Activated T-helper 1 cell treated with anti-CD3 and anti-CD28 coated beads, Interleukin-2, amount 50 U/mL, for 16 hours (primary cell): ENCODE measurements around the gene CLN6.
"Not testable (repeated sequence)": the region's sequence is repeated elsewhere in the genome, so short reads cannot be mapped to it uniquely, and the experiment has no call there.

Source experiments
- DNase-seq, 2 donors: peaks; one replicate each; pipeline ENCODE4 v3.0.0-alpha.2; 2020; ENCODE audit warnings: low read depth in 1 of 2, low spot score in 1 of 2

Gene CLN6

DNA sequence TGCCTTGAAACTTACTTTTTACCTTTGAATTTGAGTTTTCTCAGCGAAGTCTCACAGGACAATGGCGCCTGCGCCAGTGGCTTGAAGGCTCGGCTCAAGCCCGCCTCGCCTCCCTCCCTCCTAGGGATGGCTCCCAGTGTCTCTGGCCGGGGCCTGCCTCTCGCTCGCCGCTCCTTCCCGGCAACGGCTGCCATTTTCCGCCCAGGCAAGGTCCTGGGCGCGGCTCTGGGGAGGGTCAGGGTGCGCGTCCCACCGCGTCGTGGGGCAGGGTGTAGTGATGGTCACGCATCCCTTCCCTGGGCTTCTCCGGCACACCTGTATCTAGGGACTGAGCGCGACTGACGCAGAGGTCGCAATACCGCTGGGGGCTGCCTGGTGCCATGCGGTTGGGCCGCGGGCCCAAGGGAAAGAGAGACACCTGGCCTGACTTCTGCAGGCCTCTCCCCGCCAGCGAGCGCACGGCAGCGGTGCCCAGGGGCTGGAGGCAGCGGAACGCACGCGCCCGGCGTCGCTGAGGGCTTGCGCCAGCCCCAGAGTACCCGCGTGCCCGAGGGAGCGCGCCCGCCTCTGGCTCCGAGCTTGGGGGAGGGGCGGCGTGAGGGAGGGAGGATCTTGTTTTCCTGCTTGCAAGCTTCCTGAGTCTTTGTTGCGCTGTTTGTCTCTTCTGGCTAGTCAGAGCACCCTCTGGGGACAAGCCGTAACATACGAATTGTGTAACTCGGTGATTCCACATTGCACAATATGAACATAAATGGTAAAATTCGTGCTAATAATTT is 27.3 kb upstream of the CLN6 start:
- peak; percentile 41 to 52 for DNase-seq

GRCh38 chr15:68252925-68253534 is 23.5 kb upstream of the CLN6 start:
- no peak for DNase-seq

DNA sequence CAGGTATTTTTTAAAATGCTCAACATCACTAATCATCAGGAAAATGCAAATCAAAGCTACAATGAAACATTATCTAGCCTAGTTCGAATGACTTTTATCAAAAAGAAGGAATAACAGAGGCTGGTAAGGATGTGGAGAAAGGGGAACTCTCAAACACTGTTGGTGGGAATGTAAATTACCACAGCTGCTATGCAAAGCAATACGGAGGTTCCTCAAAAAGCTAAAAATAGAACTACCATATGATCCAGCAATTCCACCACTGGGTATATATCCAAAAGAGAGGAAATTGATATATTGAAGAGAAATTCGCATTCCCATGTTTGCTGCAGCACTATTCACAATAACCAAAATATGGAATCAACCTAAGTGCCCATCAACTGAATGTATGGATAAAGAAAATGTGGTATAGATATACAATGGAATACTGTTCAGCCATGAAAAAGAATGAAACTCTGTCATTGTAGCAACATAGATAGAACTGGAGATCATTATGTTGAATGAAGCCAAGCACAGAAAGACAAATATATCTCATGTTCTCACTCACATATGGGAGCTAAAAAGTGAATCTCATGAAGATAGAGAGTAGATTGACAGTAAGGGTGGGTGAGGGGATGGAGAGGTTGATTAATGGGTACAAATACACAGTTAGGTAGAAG is 19.7 kb upstream of the CLN6 start:
- no peak for DNase-seq

DNA sequence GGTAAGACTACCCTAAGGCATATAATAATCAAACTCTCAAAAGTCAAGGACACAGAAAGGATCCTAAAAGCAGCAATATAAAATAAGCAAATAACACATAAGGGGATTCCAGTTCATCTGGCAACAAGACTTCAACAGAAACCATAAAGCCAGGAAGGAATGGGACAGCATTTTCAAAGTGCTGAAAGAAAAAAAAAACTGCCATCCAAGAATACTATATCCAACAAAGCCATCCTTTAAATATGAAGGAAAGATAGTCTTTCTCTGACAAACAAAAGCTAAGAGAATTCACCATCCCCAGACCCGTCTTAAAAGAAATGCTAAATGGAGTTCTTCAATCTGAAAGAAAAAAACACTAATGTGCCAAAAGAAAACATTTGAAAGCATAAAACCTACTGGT is 14.7 kb upstream of the CLN6 start:
- no peak for DNase-seq

DNA sequence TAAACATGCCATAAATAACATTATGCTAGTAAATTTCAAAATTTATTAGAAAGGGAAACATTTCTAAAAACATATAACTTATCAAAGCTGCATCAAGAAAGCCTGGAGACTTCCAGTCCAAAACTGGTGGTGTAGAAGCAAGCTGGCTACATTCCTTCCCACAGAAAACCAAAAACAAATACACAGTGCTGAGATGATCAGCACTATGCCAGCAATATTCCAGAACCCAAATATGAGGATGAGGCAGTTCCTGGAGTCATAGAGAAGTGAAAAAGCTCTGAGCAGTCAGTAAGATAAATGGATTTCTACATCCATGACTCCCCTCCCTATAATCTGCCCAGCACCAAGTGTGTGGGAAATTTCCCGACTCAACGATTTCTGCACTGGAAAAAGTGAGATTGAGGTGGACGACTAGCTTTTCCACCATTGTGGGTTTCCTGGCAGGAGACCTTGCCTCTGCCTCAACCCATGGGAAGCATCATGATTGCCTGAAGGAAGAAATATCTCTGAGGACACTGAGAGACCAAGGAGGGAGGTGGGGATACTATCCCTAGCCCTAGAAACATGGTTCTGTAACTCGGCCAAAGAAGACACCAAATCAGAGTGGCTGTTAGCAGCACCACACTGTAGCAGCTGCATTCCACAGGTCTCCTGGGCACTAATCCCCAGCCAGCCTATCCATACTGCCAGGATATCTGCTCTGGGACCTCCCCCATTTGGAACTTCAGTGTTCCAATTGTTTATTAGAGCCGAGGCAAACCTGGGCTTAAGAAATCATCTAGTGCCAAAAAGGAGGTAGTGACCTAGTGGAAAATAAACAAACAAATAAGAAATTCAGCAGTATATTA is 11.8 kb upstream of the CLN6 start:
- no peak for DNase-seq

DNA sequence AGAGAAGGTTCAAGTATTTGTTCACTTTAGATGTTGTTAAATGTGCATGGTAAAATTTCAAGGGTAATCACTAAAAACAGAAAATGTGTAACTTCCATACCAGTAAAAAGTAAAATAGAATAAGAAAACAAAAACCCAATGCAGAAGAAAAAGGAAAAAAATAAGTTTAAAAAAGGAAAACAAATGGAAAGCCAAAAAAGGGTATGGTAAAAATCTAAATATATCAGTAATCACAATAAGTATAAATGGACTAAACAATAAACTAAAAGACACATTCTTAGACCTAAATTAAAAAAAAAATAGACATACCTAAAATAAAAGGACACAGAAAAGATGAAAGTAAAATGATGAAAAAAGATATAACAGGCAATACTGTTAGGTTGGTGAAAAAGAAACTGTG is 9.5 kb upstream of the CLN6 start:
- DNase-seq: no peak

DNA sequence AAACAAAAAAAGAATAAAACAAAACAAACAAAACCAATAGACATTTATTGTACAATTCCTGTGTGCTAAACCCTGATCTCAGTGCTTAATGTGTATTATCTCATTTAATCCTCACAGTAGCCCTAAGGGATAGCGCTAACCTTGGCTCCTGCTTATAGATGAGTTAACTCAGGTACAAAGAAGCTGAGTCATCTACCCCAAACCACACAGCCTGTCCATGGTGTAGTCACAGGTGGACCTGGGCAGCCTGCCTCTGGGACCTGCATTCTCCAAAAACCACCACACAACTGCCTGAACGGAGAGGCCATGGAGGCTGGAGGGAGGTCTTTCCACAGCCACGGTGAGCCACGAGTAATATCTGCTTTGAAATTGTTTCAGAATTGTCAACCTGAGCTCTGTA is 5.5 kb upstream of the CLN6 start:
- DNase-seq: no peak

DNA sequence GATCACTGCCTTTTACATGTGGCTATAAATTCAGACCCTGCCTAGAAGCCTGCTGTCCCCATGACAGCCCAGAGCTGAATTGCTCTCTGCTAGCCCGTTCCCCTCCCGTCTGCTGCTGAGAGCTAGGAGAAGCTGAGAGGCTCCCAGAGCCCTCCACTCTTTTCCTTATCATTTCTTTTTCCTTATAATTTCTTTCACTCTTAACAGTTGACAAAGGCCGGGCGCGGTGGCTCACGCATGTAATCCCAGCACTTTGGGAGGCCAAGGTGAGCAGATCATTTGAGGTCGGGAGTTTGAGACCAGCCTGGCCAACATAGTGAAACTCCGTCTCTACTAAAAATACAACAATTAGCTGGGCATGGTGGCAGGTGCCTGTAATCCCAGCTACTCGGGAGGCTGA is 5.0 kb upstream of the CLN6 start:
- DNase-seq: not testable (repeated sequence)

GRCh38 chr15:68234060-68234459 is 4.5 kb upstream of the CLN6 start:
- no peak for DNase-seq

DNA sequence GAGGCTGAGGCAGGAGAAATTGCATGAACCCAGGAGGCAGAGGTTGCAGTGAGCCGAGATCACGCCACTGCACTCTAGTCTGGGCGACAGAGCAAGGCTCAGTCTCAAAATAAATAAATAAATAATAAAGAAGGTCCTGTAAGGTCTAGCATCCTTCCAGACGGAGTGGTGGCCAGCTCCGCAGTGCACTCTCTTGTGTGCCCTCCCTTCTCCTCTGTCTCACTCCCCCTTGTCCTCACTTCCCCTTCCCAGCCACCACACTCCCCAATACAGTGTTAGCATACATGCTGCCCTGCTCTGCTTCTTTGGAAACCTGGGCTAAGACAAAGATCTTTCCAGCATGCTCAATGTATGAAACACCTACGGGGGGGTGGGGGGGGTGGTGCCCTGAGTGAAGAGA is 3.4 kb upstream of the CLN6 start:
- no peak for DNase-seq

DNA sequence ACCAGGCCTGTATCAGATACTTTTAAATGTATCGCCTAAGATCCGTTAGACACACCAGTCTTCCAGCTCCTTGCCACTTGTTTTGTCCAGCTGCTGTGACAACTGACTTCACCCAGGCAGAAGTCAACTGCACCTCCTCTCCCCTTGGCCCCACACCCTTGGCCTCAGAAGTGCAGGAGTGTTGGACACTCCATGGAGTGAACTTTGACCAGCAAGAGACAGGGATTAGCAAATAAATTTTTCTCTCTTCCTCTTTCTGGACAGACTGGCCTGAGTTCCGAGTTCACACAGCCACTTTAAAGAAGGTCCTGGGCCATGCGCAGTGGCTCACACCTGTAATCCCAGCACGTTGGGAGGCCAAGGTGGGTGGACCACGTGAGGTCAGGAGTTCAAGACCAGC is 2.9 kb upstream of the CLN6 start:
- DNase-seq: no peak

DNA sequence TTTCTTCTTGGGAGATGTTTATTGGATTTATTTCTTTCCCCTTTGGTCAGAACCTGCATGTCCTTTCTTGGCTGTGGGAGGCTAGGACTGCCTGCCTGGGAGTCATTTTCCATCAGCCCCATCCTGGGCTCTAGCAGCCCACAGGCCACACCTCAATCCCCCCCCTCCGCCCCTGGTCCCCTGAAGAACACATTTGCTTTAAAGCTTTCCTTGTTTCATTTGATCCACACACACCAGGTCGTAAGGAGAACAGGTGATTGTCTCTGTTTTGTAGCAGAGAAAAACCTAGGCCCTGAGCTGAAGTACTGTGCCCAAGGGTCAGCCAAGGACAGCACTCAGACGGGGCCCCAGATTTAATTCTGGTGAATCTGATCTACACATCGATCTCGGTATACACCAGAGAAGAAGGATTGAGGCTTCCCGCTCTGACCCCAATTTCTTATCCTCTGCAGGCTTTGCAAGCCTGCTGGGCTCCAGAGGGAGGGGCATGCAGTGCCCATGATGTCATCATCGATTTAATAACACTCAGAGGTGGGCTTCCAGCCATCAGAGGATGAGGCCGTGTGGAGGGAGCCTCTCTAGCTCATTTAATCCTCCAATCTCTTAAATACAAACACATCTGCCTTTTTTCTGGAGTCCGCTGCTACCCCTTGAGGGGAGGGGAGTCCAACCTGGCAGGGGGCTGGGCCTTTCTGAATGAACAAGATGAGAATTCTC is 1.7 kb upstream of the CLN6 start:
- DNase-seq: no peak

DNA sequence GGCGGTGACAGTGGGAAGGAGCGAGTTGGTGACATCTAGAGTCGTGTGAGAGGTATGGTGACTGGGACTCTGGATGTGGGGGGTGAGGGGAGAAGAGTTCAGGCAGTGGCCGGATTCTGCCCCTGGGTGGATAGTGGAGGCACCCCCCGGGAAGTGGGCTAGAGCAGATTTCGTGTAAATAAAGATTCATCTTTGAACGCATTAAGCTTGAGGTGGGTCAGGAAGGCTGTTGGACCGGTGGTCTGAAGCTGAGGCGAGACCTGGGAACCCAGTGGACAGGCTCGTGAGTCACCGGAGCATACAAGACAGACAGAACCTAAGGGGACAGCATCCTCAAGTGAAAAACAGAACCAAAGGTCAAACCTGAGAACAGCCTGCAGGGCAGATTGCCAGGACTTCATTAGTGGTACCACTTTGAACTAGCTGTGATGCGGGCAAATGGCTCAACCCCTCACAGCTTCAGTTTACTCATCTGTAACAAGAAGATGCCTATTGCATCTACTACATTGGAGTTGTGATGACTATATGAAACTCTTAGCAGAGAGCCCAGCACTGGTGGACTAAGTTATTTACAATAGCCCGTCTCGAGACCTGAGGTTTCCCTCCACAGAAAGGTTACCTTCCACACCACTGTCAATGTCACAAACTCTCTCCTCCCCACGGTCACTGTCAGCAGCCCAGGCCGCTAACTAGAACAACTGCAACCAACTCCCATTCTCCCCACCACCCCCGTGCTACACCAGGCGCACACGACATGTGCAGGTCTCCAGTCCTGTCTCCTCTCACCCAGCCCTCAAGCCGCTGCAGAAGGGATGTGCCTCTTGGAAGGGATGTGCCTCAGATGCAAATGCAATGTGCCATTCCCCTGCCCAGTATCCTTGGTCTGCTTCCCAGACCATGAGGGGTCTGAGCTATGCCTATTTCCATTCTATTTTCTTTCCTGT is 901 bp upstream of the CLN6 start:
- DNase-seq: no peak

DNA sequence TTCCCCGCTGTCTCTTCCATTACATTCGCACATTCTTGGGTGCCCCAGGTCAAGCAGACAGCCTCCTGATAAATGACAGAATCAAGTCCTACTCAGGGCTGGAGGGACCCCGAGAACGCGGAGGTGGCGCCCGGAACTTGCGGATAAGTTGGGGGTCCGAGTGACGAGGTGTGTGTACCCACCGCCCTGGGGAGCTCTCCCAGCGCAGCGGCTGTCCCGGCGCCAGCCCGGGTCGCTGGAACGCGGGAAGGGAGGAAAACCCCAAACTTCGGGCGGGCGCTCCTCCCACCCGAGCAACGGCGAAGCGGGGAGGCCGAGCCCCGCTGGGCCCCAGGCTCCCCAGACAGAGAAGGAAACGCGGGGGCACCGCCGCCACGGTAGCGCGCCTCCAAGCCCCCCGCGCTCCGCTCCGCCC is 550 bp downstream of the CLN6 start:
- DNase-seq: no peak

DNA sequence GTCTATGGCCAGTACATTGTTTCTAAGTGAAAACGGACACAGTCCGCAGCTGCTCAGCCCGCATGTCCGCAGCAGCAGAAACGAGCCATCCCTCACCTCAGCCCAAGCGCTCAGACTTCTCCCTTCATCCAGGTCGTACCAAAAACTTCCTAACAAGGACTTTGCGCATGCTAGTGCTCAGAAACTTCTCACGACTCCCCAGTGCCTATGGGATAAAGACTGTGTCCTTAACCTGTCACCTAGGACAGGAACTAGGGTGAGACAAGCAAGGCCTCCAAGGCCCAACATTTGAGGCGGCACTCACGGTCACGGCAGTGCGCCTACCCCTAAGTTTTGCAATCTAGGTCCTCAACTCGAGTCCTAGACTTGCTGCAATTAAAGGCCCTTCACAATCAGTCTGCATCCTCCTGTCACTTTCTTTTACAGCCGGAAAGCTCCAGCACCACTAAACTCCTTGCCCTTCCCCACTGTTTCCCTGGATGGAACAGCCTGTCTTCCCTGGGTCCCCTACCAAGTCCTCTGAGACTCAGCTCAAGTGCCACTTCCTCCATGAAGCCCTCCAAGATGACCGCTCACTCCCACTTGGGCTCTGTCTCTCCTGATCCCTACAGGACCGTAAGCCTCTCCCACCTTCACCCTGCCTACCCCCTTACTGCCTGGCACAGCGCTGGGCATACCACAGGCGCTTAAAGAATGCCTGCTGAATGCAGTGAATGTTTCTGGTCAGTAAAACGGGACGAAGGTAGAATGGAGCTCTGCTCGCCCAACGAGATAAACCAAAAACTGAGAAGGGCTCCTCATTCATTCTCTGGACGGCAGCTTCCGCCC is 1.2 kb downstream of the CLN6 start:
- no peak for DNase-seq

- no peak for DNase-seq
Measured at GRCh38 chr15:68227643-68228142, 1.8 kb downstream of the CLN6 start.

DNA sequence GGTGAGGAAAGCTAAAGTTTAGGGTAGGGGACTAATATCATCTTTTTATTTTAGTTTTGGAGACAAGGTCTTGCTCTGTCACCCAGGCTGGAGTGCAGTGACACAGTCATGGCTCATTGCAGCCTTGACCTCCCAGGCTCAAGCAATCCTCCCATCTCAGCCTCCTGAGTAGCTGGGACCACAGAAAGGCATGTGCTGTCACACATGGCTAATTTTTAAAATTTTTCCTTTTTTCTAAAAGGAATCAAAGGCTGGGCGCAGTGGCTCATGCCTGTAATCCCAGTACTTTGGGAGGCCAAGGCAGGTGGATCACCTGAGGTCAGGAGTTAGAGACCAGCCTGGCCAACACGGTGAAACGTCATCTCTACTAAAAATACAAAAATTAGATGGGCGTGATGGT is 4.1 kb downstream of the CLN6 start:
- not testable (repeated sequence) for DNase-seq

DNA sequence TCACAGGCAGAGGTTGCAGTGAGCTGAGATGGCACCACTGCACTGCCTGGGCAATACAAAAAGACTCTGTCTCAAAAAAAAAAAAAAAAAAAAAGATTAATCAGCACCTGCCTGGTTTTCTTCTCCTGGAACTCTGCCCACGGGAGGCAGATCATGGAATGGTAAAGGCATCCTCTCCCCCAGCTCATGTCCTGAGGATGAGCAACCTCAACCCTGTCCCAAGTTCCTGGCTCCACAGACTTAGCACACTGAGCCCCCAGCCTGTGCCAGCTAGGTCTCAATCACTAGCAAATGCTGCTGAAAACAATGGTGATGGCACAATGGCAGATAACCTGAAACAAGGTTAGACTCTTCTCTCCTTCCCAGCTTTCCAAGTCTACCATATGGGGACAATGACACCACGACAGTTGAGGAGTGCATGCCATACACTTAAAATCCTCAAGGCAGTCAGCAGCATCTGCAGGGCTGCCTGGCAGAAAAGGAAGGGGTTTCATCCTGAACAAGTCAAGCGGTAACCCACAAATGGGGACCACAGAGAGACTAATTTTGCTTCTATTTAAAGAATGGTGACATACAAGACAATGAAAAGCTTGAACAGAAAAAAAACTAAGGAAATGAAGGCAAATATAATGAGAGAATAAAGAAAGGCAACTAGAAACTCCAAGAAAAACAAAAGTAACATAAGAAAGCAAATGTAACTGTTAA is 4.8 kb downstream of the CLN6 start:
- no peak for DNase-seq
